NOMO-1 (cell line): Measurements from ENCODE around the gene AUTS2.

Experiments used
- DNase-seq, 2 experiments: peaks; one replicate each; lab custom pipeline; 2025; ENCODE audit not compliant: unreplicated experiment in 2 of 2; lab: John Stamatoyannopoulos, UW

Gene AUTS2

GRCh38 chr7:70214071-70214470 lies 615.8 kb downstream of the AUTS2 start:
- DNase-seq = no peak

GRCh38 chr7:70215491-70215890 lies 617.2 kb downstream of the AUTS2 start:
- DNase-seq = no peak

DNA sequence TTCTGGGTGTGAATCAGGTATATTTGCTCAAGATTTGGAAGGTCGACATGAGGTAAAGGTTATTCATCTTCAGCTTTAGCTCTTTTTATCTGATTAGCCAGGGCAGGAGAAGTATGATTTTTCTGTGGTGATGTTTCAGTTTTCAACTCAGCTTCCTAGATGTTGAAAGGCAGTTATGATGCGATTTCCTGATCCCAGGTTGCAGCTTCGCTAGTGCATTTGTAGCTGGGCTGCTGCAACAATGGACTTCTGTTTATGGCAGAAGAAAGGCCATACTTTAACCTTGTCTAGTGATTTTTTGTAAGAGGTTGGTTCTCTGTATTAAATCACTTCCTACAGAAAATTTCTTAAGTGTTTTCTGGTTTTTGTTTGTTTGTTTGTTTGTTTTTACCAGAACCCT lies 619.3 kb downstream of the AUTS2 start:
- DNase-seq = no peak

DNA sequence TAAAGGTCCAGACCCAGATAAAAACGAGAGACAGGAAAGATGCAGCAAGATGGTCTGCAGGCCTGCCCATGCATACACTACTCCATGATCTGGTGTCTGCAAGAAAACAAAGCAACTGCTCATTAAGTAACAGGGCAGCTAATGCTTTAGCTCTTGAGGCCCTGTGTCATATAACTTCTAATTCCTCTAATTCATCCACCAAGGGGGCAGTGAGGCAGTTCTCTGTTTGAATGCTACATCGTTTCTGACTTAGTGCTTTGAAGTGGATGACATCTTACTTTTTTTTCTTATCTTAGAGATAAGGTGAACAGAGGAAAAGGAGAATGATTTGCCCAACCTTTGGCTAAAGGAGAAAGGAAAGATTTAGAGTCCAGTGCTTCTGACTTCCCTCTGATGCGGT lies 619.7 kb downstream of the AUTS2 start:
- DNase-seq = no peak

DNA sequence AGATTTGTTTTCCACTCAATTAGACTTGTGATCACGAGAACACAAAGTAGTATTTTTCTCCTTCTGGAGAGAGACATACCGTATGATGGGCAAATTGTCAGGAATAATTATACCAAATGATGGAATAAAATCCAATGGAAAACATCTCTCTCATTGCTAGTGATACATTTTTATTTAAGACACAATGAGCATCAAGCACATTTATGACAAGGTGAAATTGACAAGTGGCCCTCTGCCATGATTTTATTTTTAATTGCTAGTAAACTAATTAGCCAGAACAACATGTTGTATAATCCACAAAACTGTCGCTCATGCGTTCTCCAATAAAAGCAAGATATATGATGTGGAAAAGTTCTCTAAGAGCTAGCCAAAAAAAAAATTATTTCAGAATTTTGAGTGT lies 620.8 kb downstream of the AUTS2 start:
- no peak for DNase-seq

DNA sequence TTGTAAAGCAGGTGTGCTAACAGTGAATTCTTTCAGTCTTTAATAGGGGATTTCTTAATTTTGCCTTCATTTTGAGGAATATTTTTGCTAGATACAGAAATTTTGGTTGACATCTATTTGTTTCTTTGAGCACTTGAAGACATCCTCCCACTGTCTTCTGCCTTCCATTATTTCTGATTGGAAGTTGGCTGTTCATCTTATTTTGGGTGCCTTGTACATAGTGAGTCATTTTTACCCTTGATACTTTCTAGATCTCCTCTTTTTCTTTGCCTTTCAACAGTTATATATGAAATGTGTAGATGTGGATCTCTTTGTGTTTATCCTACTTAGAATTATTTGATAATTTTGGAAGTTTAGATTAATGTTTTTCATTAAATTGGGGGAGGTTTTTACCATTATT lies 631.0 kb downstream of the AUTS2 start:
- no peak for DNase-seq

GRCh38 chr7:70230761-70231160 lies 632.5 kb downstream of the AUTS2 start:
- no peak for DNase-seq

- no peak for DNase-seq
These were observed 635.5 kb downstream of the AUTS2 start for GRCh38 chr7:70233776-70234175.

- DNase-seq = no peak
These were observed 639.0 kb downstream of the AUTS2 start for GRCh38 chr7:70237256-70237655.

DNA sequence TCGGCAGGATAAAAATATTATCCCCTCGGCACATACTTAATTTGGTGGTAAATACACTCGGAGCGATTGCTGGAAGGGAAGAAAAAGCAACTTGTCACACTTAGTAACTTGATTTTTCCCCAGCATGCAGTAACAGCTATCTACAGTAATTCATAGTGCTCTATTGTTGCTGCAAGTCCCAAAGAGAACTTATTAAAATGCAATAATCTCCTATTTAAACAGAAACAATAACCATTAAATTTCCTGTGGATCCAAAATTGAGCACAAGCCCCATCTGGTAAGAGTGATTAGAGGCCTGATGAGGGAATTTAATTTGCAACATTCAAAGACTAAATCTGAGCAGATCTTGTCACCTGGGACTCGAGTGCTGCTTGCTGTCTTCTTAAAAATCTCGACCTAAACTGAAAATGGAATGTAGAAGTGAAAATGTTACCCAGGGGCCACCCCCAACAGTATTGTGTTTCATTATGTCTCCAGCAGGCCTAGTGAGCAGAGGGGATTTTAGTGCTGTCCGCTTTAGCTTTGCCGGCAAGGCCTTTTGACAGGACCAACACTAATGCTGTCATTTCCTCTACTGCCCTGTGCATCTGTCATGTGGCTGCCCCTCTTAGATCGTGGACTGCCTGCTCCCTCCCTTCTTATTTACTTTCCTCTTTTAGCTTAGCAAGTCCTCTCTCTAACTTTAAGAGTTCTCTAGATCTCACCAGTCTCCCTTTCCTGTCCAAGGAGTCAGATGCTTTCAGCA lies 639.7 kb downstream of the AUTS2 start:
- no peak for DNase-seq

DNA sequence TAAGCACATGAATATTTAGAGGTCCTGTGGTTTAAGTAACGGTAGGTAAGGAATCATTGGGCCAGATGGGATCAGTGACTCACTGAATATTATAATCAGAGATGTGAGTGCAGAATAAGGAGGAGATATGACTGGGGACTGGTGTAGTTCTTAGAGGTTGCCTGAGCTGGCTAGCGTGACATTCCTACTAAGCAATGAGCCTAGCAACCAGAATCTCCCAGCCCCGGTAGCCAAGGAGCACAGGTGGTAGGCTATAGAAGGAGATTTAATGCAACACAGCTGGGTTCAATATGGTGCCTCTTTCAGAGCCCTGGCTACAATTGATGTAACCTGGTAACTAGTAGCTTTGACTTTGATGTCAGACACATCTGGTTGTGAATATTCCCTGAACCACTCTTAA lies 641.6 kb downstream of the AUTS2 start:
- no peak for DNase-seq

DNA sequence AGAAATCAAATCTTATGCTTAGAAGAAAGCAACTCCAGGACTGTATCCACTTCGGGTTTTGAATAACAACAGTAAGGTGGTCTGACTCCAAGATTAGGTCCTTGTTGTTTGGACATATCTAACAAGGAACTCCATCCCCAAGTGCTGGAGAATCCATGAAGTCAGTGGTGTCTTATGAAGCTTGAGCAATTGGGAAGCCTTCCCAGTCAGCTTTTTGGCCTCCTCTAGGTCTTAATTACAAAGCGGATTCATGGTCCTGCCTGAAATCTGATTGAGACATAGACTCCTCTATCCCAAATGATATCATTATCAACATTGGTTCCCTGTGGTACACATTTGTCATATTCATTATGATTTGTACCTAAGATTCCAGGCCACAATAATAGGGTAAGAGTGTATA lies 642.6 kb downstream of the AUTS2 start:
- no peak for DNase-seq

- DNase-seq = no peak
These were observed 643.4 kb downstream of the AUTS2 start for GRCh38 chr7:70241536-70242175.

DNA sequence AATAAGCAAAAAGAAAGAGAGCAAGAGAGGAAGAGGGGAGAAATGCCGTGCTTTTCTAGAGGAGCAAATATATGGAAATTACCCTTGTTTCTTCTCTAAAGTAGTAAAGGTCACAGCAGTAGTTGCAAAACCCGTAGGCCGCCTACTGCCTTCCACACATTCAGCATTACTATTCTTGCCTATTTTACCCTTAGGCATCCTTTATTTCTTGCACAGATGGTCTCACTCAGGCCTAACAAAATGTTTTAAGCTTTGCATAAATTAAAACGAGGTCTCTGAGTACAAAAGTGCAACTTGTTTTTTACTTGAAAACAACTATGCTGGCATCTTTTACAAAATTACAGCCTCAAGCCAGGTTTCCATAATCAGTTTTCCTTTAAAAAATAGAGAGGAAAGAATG lies 644.6 kb downstream of the AUTS2 start:
- DNase-seq = no peak

DNA sequence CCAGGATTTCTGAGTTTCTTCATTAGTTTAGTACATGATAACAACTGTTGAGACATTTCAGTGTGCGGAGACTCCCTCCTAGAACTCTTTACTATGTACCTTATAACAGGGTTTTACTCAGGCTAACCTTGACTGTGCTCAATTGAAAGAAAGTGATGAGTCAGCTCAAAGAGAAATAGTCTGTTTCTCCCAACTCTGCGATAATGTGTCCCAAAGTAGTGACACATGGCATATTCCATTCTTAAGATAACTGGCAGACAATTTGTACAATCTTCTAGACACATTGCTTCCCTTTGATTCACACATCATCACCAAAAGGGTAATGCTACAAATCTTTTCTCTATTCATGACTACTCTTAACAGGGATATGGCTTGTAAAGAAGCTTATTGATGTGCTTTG lies 645.2 kb downstream of the AUTS2 start:
- DNase-seq = no peak

- no peak for DNase-seq
These were observed 659.6 kb downstream of the AUTS2 start for GRCh38 chr7:70257921-70258320.

- DNase-seq = no peak
These were observed 661.2 kb downstream of the AUTS2 start for GRCh38 chr7:70259502-70259901.

GRCh38 chr7:70263471-70264255 lies 665.4 kb downstream of the AUTS2 start:
- no peak for DNase-seq

GRCh38 chr7:70266186-70266585 lies 667.9 kb downstream of the AUTS2 start:
- DNase-seq = no peak

- DNase-seq = no peak
These were observed 669.3 kb downstream of the AUTS2 start for GRCh38 chr7:70267381-70268120.

DNA sequence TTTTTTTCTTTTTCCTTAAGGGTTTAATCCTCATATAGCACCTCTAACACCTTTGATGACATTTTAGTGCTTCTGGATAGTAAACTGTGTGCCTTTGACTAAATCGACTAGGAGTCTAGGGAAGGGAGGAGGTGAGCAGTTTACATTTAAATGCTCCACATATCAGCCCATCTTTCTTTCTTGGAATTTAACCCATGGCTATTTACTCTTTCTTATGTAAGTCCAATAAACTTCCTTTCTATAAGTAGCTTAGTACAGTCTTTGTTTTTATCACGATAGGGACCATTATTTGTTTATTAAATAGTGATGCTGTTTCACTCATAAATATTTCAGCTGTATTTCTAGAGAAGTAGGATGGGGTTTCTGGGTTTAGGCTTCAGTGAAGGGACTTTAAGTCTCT lies 669.9 kb downstream of the AUTS2 start:
- no peak for DNase-seq
